ENCODE measurements around the gene RPUSD1.

The RPUSD1 gene

DNA sequence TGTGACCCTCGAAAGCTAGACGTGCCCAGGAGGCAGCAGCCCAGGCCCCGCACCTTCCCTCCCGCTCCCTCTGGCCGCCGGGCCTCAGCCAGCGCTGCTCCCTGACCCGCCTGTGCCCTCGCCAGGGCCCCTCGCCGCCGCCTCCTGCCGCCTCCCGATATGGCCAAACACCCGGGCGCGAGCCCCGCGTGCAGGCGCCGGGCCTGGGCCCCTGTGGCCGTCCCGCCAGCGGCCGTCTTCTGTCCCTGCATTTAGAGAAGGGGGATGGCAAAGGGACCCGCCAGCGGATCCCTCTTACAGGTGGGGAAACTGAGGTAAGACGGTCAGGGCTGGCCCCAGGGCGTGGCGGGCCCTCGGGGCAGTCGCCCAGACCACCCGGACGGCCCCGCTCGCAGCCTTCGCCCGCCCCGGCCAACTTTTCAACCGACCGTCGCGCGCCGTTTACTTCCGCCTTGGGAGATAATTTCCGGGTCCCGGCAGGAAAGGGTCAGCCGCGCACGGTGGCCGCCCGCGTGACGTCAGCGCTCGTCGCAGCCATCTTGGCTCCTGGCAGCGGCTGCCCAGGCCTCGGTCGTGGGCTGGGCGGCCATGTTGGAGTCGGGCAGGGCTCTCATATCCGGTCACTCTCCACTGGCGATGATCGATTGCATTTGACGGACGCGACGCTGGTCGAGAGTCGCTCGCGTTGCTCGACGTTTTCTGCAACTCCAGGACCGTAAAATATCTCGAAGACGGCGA lies 19.3 kb upstream of the RPUSD1 start:
- no peaks in the 10 kb centered on the region for H3K9me3 ChIP-seq (ENCODE audit: control insufficient read depth, low read length)
- H3K27me3 ChIP-seq (replicated peaks; ENCODE audit: control insufficient read depth, insufficient read depth, low read length, poor library complexity, severe bottlenecking) = peaks cover 5% of the 10 kb centered on the region
- peaks cover 11% of the 10 kb centered on the region for H3K4me1 ChIP-seq (ENCODE audit: control insufficient read depth, insufficient read depth, low read length, poor library complexity, severe bottlenecking)
- no peaks in the 10 kb centered on the region for H3K36me3 ChIP-seq (ENCODE audit: control insufficient read depth, insufficient read depth, low read length)
- peak overlapping the region; percentile 85 for H3K4me3 ChIP-seq (ENCODE audit: insufficient read depth, low read depth, low read length, poor library complexity, severe bottlenecking)
- H3K27ac ChIP-seq (ENCODE audit: insufficient read depth, low read length, poor library complexity, severe bottlenecking) = peak overlapping the region; percentile 82
- peak; percentile 60 to 83 (median 69) for DNase-seq

DNA sequence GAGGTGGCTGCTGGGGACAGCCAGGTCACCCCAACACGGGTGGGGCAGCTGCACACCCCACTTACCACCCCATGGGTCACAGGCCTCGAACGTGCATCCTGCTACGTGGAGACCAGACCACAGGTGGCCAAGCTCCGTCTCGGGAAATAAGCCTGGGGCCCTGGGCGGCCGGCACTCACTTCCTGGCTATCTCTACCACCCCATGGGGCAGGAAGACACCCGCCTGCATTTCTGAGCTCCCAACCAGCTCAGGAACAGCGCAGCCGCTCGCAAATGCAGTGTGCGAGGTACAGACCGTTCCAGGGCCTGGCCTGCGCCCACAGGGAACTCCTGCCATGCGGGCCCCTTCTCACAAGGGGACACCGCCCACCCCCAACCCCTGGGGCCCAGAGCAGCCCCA lies 17.3 kb upstream of the RPUSD1 start:
- Histone ChIP-seq H3K36me3 (ENCODE audit: control insufficient read depth, insufficient read depth, low read length) (no peaks in the 10 kb centered on the region), H3K4me1 (ENCODE audit: control insufficient read depth, insufficient read depth, low read length, poor library complexity, severe bottlenecking) (peaks cover 14% of the 10 kb centered on the region), H3K4me3 (ENCODE audit: insufficient read depth, low read depth, low read length, poor library complexity, severe bottlenecking) (no peak overlapping the region), H3K27me3 (replicated peaks; ENCODE audit: control insufficient read depth, insufficient read depth, low read length, poor library complexity, severe bottlenecking) (peaks cover 21% of the 10 kb centered on the region), H3K9me3 (ENCODE audit: control insufficient read depth, low read length) (no peaks in the 10 kb centered on the region), H3K27ac (ENCODE audit: insufficient read depth, low read length, poor library complexity, severe bottlenecking) (no peak overlapping the region)
- DNase-seq = no peak

DNA sequence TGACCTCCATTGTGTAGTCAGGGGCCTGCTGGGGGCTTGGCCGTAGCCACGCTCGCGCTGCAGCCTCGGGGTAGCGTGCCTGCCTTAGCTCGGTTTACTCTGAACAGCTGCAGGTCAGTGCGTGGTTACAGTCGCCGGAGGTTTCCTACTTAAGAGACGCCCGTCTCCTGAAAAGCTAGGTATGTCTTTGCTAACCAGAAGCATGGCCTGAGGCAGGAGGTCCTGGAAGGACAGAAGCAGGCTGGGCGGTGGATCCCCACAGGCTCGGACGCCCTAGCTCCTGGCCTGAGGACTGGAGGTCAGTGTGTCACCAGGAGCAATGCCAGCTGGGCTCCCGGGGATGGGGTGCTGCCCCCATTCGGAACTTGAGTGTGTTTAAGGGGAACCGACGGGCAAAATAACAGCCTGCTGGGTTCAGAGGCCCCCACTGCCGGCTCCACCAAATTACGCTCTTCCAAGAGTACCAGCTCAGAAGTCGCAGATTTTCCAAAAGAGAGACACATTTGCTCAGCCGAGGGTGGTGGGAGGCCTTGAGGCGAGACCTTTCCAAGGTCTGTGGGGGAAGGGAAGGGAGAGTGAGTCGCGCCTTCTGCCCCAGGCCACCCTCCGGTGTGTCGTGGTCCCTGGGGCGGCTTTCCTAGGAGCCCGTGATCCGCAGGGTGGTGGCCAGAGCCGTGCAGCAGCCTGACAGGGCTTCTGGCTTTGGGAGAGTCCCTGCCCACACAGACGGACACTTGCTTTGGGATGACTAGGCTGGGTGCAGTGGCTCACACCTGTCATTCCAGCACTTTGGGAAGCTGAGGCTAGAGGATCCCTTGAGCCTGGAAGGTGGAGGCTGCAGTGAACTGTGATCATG lies 16.2 kb upstream of the RPUSD1 start:
- DNase-seq = no peak
- H3K4me3 ChIP-seq (ENCODE audit: insufficient read depth, low read depth, low read length, poor library complexity, severe bottlenecking) = no peak overlapping the region
- no peak overlapping the region for H3K27ac ChIP-seq (ENCODE audit: insufficient read depth, low read length, poor library complexity, severe bottlenecking)
- H3K9me3 ChIP-seq (ENCODE audit: control insufficient read depth, low read length) = no peaks in the 10 kb centered on the region
- H3K4me1 ChIP-seq (ENCODE audit: control insufficient read depth, insufficient read depth, low read length, poor library complexity, severe bottlenecking) = peaks cover 16% of the 10 kb centered on the region
- peaks cover 25% of the 10 kb centered on the region for H3K27me3 ChIP-seq (replicated peaks; ENCODE audit: control insufficient read depth, insufficient read depth, low read length, poor library complexity, severe bottlenecking)
- H3K36me3 ChIP-seq (ENCODE audit: control insufficient read depth, insufficient read depth, low read length) = no peaks in the 10 kb centered on the region

DNA sequence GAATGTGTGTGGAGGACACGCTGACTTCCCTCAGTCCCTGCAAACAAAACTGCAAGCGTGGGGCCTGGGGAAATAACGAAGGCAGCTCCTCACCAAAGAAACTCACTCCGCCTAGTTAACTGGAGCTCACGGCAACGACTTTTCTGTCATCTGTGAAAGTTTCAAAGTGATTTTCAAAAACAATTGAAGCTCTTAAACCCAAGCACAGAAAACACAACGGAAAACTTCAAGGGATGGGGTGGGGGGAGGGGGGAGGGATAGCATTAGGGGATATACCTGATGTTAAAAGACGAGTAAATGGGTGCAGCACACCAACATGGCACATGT lies 15.5 kb upstream of the RPUSD1 start:
- no peak overlapping the region for H3K27ac ChIP-seq (ENCODE audit: insufficient read depth, low read length, poor library complexity, severe bottlenecking)
- H3K27me3 ChIP-seq (replicated peaks; ENCODE audit: control insufficient read depth, insufficient read depth, low read length, poor library complexity, severe bottlenecking) = peaks cover 25% of the 10 kb centered on the region
- H3K4me1 ChIP-seq (ENCODE audit: control insufficient read depth, insufficient read depth, low read length, poor library complexity, severe bottlenecking) = peaks cover 16% of the 10 kb centered on the region
- H3K9me3 ChIP-seq (ENCODE audit: control insufficient read depth, low read length) = no peaks in the 10 kb centered on the region
- DNase-seq = no peak
- no peaks in the 10 kb centered on the region for H3K36me3 ChIP-seq (ENCODE audit: control insufficient read depth, insufficient read depth, low read length)
- H3K4me3 ChIP-seq (ENCODE audit: insufficient read depth, low read depth, low read length, poor library complexity, severe bottlenecking) = no peak overlapping the region

DNA sequence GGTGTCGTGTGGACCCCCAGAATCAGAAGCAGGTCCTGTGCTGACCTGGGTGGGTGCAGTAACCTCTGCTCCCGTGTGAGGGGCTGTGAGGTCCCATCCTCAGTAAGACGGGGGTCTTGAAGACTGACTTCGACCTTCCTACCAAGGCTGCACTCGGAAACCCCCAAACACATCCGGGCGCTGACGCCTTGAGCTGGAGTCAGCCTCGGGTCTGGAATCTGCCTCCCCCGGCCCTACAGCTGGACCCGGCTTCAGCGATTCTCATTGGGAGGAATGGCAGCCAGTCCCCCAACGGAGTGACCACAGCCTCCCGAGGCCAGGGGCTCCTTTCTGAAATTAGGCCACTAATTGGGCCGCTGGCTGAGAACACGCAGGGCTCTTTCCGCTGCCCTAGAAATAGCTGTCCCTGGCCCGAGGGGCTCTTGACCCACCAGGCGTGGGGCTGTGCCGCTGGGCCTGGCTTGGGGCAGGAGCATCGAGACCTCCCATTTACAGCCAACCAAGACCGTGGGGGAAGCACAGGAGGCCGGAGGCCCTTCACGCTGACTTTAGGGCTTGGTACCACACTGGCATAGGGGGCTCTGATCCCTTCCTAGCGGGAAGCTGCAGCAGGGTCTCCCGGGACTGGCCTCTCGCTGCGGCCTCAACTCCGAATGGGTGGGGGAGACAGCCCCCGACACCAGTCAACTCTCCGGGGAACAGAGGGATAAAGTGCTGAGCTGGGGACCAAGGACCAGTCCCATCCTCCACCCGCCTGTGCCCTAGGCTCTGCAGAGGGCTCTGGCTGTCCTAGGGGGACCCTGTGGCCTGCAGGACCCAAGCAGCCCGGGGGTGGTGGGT lies 15.0 kb upstream of the RPUSD1 start:
- H3K27me3 ChIP-seq (replicated peaks; ENCODE audit: control insufficient read depth, insufficient read depth, low read length, poor library complexity, severe bottlenecking) = peaks cover 25% of the 10 kb centered on the region
- no peak overlapping the region for H3K27ac ChIP-seq (ENCODE audit: insufficient read depth, low read length, poor library complexity, severe bottlenecking)
- no peak for DNase-seq
- H3K4me3 ChIP-seq (ENCODE audit: insufficient read depth, low read depth, low read length, poor library complexity, severe bottlenecking) = no peak overlapping the region
- H3K9me3 ChIP-seq (ENCODE audit: control insufficient read depth, low read length) = no peaks in the 10 kb centered on the region
- no peaks in the 10 kb centered on the region for H3K36me3 ChIP-seq (ENCODE audit: control insufficient read depth, insufficient read depth, low read length)
- H3K4me1 ChIP-seq (ENCODE audit: control insufficient read depth, insufficient read depth, low read length, poor library complexity, severe bottlenecking) = peaks cover 12% of the 10 kb centered on the region

DNA sequence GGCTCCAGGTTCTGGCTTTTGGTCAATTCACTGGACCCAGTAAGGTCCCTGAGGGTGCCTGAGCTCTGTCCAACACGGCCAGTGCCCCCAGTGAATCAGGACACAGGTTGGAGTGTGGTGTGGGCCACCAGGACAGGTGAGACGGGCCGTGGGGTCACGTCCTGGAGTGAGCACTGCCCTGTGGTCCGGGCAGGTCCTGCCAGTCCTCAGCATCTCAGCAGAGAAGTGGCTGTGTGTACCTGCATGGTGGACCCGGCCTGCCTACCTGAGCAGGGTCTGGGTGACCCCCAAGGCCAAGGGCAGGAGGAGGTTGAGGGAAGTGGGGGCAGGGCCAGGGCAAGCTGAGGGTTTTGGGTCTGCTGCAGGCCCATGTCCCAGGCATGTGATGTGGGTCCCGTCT lies 14.3 kb upstream of the RPUSD1 start:
- no peak overlapping the region for H3K27ac ChIP-seq (ENCODE audit: insufficient read depth, low read length, poor library complexity, severe bottlenecking)
- DNase-seq = no peak
- H3K4me1 ChIP-seq (ENCODE audit: control insufficient read depth, insufficient read depth, low read length, poor library complexity, severe bottlenecking) = peaks cover 9% of the 10 kb centered on the region
- no peaks in the 10 kb centered on the region for H3K36me3 ChIP-seq (ENCODE audit: control insufficient read depth, insufficient read depth, low read length)
- H3K9me3 ChIP-seq (ENCODE audit: control insufficient read depth, low read length) = no peaks in the 10 kb centered on the region
- no peak overlapping the region for H3K4me3 ChIP-seq (ENCODE audit: insufficient read depth, low read depth, low read length, poor library complexity, severe bottlenecking)
- H3K27me3 ChIP-seq (replicated peaks; ENCODE audit: control insufficient read depth, insufficient read depth, low read length, poor library complexity, severe bottlenecking) = peaks cover 25% of the 10 kb centered on the region

DNA sequence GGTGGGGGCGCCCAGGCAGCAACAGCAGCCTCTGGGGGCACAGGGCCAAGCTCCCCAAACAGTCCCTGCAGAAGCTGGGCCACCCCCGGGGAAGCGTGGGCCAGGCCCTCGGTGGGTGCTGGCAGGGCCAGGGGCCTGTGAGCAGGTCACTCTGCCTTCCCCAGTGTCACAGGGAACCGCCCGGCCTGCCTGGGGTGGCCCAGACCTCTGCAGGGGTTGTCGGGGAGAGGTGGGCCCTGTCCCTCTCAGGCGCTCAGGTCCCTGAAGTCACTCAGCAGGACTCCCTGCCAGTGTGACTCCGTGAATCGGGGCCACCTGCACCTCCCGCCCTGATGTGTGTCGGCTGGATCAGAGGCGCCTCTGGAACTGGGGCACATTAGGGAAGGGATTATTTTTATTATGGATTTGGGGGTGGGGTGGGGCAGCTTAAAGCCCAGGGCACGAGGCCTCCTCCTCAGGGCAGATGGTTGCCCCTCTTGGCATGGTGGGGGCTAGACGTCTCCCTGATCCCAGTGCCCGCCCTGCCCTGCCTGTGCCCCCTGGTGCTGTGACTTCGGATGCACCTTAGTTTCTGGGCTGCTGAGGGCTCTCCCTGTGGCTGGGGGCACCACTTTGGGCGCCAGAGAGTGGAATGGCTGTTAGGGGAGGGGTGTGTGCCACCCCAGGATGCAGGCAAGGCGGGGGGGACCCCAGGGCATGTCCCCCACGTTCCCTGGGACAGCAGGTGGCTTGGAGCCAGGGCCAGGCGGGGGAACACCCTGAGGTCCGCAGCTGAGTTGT lies 13.6 kb upstream of the RPUSD1 start:
- H3K4me1 ChIP-seq (ENCODE audit: control insufficient read depth, insufficient read depth, low read length, poor library complexity, severe bottlenecking) = peaks cover 5% of the 10 kb centered on the region
- H3K27me3 ChIP-seq (replicated peaks; ENCODE audit: control insufficient read depth, insufficient read depth, low read length, poor library complexity, severe bottlenecking) = peaks cover 25% of the 10 kb centered on the region
- no peak overlapping the region for H3K27ac ChIP-seq (ENCODE audit: insufficient read depth, low read length, poor library complexity, severe bottlenecking)
- H3K9me3 ChIP-seq (ENCODE audit: control insufficient read depth, low read length) = no peaks in the 10 kb centered on the region
- H3K4me3 ChIP-seq (ENCODE audit: insufficient read depth, low read depth, low read length, poor library complexity, severe bottlenecking) = no peak overlapping the region
- no peaks in the 10 kb centered on the region for H3K36me3 ChIP-seq (ENCODE audit: control insufficient read depth, insufficient read depth, low read length)
- no peak for DNase-seq

DNA sequence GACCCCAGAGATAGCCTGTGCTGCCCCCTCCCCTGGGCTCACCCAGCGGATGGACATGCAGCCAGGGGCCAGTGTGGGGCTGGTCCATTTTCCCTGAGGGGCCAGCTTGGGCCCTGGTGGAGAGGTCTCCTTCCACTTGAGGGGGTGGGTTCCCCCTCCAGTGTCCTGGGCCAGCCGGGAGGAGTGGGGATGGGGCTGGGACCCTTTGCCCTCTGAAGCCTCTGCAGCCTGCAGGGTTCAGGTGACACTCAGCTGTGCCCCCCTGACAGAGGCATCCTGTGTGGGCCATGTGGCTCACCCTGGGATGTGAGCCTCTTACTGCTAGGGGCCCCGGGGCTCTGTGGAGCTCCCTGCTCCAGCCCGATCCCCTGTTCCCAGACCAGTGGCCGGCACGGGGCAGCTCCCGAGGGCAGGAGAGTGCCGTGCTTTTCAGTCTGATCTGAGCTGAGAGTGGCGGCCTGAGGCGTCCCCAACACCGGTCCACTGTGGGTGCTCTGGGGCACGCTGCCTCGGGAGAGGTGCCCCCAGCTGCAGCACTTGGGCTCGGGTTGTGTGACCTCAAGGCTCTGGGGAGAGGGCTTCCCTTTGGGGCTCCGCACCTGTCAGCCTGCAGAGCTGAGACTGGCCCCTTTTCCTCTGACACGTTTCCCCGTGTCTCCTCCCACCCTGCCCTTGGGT lies 12.8 kb upstream of the RPUSD1 start:
- Histone ChIP-seq H3K36me3 (ENCODE audit: control insufficient read depth, insufficient read depth, low read length) (no peaks in the 10 kb centered on the region), H3K4me3 (ENCODE audit: insufficient read depth, low read depth, low read length, poor library complexity, severe bottlenecking) (no peak overlapping the region), H3K27ac (ENCODE audit: insufficient read depth, low read length, poor library complexity, severe bottlenecking) (no peak overlapping the region), H3K27me3 (replicated peaks; ENCODE audit: control insufficient read depth, insufficient read depth, low read length, poor library complexity, severe bottlenecking) (peaks cover 25% of the 10 kb centered on the region), H3K4me1 (ENCODE audit: control insufficient read depth, insufficient read depth, low read length, poor library complexity, severe bottlenecking) (peaks cover 5% of the 10 kb centered on the region), H3K9me3 (ENCODE audit: control insufficient read depth, low read length) (no peaks in the 10 kb centered on the region)
- DNase-seq = no peak
